ENCODE data around the gene SMPX.

- TF ChIP-seq SP1 (IDR thresholded peaks at IDR 0.05) (no peak), MAX (IDR thresholded peaks at IDR 0.05) (no peak), CTCF (IDR thresholded peaks at IDR 0.05; ENCODE audit: low read depth, low read length, missing input control) (no peak), YY1 (IDR thresholded peaks at IDR 0.05) (no peak), TAF1 (conservative IDR thresholded peaks at IDR 0.05) (no peak), GABPA (IDR thresholded peaks at IDR 0.05 in 1 of 2, conservative IDR thresholded peaks at IDR 0.05 in 1 of 2) (no peak), FOXA1 (IDR thresholded peaks at IDR 0.05) (no peak), EGR1 (IDR thresholded peaks at IDR 0.05; ENCODE audit: low read depth in 2 of 2) (no peak), ATF3 (IDR thresholded peaks at IDR 0.05) (no peak), REST (IDR thresholded peaks at IDR 0.05) (no peak), RXRA (IDR thresholded peaks at IDR 0.05) (no peak), RAD21 (IDR thresholded peaks at IDR 0.05) (no peak)
Observed at GRCh38 chrX:21758488-21758887, 572 bp upstream of the SMPX start.

All from liver (tissue), 3 donors.